Measurements from ENCODE around the gene ATP5PB.

Gene ATP5PB

GRCh38 chr1:111450185-111450584 is 921 bp downstream of the ATP5PB start:
- no peak for TF ChIP-seq CTCF (IDR thresholded peaks at IDR 0.05; ENCODE audit: control extremely low read depth, extremely low read depth, low read depth, missing control alignments)
- ChIA-PET POLR2A (no interaction called here), CTCF (interaction anchor here (1.1 to 1.7 kb wide), 3 partner anchors 32 to 420 kb away, joined by 3 to 4 read pairs (median 3); no protein-coding TSS in a partner anchor)
- DNase-seq (ENCODE audit: extremely low spot score), result no peak

- ChIA-PET POLR2A (interaction anchor here (1.1 kb wide), 1 partner anchor 287 kb away, joined by 3 read pairs; the partner anchor contains the start of gene INKA2), CTCF (interaction anchor here (1.2 to 2.4 kb wide), 5 partner anchors 15 to 295 kb away, joined by 4 to 7 read pairs (median 6); no protein-coding TSS in a partner anchor)
- TF ChIP-seq CTCF (IDR thresholded peaks at IDR 0.05; ENCODE audit: control extremely low read depth, extremely low read depth, low read depth, missing control alignments), result no peak
- no peak for DNase-seq (ENCODE audit: extremely low spot score)
Observed at GRCh38 chr1:111452581-111452980, 3.3 kb downstream of the ATP5PB start.

- POLR2A ChIA-PET, result interaction anchor here (1.1 kb wide), 1 partner anchor 285 kb away, joined by 3 read pairs; the partner anchor contains the start of gene INKA2
- CTCF ChIA-PET, result interaction anchor here (0.9 to 2.4 kb wide), 6 partner anchors 18 to 314 kb away, joined by 3 to 7 read pairs (median 3); partner anchors contain the start of genes CEPT1 and DRAM2
- no peak for TF ChIP-seq CTCF (IDR thresholded peaks at IDR 0.05; ENCODE audit: control extremely low read depth, extremely low read depth, low read depth, missing control alignments)
- DNase-seq (ENCODE audit: extremely low spot score), result no peak
Observed at GRCh38 chr1:111453706-111454105, 4.4 kb downstream of the ATP5PB start.

- ChIA-PET POLR2A (no interaction called here), CTCF (interaction anchor here (1.1 kb wide), 1 partner anchor 315 kb away, joined by 3 read pairs; the partner anchor contains the start of genes CEPT1 and DRAM2)
- peak; percentile 26 for DNase-seq (ENCODE audit: extremely low spot score)
- no peak for TF ChIP-seq CTCF (IDR thresholded peaks at IDR 0.05; ENCODE audit: control extremely low read depth, extremely low read depth, low read depth, missing control alignments)
Observed at GRCh38 chr1:111454859-111455641, 5.8 kb downstream of the ATP5PB start.

GRCh38 chr1:111455642-111456031 is 6.4 kb downstream of the ATP5PB start:
- TF ChIP-seq CTCF (IDR thresholded peaks at IDR 0.05; ENCODE audit: control extremely low read depth, extremely low read depth, low read depth, missing control alignments), result no peak
- no peak for DNase-seq (ENCODE audit: extremely low spot score)
- CTCF ChIA-PET, result no interaction called here
- POLR2A ChIA-PET, result no interaction called here

GRCh38 chr1:111461765-111462164 is 12.5 kb downstream of the ATP5PB start:
- no peak for TF ChIP-seq CTCF (IDR thresholded peaks at IDR 0.05; ENCODE audit: control extremely low read depth, extremely low read depth, low read depth, missing control alignments)
- DNase-seq (ENCODE audit: extremely low spot score), result no peak
- ChIA-PET POLR2A (interaction anchor here (0.7 kb wide), 1 partner anchor 217 kb away, joined by 5 read pairs; no protein-coding TSS in a partner anchor), CTCF (interaction anchor here (1.0 to 2.8 kb wide), 5 partner anchors 21 to 308 kb away, joined by 3 to 11 read pairs (median 4); no protein-coding TSS in a partner anchor)
